PFSK-1 (cell line): ENCODE results near the gene KDM2B.

Source experiments
- FOXP2 ChIP-seq: optimal IDR thresholded peaks from 2 replicates; pipeline ENCODE3; 2011; ENCODE audit warnings: borderline replicate concordance, control low read depth, inconsistent platforms; ENCODE audit not compliant: insufficient read depth; ENCODE audit errors: extremely low read length, extremely low read depth
- POLR2AphosphoS5 ChIP-seq: IDR thresholded peaks from 2 replicates; pipeline ENCODE4 v1.6.1; 2012; ENCODE audit warnings: low read depth, mild to moderate bottlenecking, control low read depth, low read length, moderate library complexity
- REST ChIP-seq, 2 experiments: IDR thresholded peaks; 2 replicates each; pipeline versions ENCODE4 v1.6.1 to v1.8.0; 2011 to 2012; ENCODE audit warnings: low read depth in 2 of 2, low read length in 2 of 2, control low read depth in 1 of 2, inconsistent platforms in 1 of 2, mild to moderate bottlenecking in 1 of 2, moderate library complexity in 1 of 2; ENCODE audit not compliant: insufficient read depth in 1 of 2
- SIN3A ChIP-seq: IDR thresholded peaks from 2 replicates; pipeline ENCODE4 v1.6.1; 2012; ENCODE audit warnings: mild to moderate bottlenecking, low read length, moderate library complexity, borderline replicate concordance; ENCODE audit not compliant: insufficient read depth
- TAF1 ChIP-seq: IDR thresholded peaks from 2 replicates; pipeline ENCODE4 v1.6.1; 2012; ENCODE audit warnings: low read length, control low read depth, borderline replicate concordance; ENCODE audit not compliant: insufficient read depth

The KDM2B gene

GRCh38 chr12:121436706-121437105 lies 144.1 kb downstream of the KDM2B start:
- TF ChIP-seq TAF1 (no peak), SIN3A (no peak), POLR2AphosphoS5 (no peak), FOXP2 (no peak), REST (IDR thresholded peaks at IDR 0.05; ENCODE audit: insufficient read depth in 1 of 2, low read depth in 2 of 2, low read length in 2 of 2) (no peak)

GRCh38 chr12:121432740-121433480 lies 147.9 kb downstream of the KDM2B start:
- TF ChIP-seq POLR2AphosphoS5: no peak
- no peak for TF ChIP-seq REST (IDR thresholded peaks at IDR 0.05; ENCODE audit: insufficient read depth in 1 of 2, low read depth in 2 of 2, low read length in 2 of 2)
- TF ChIP-seq FOXP2: no peak
- TF ChIP-seq SIN3A: no peak
- no peak for TF ChIP-seq TAF1

- TF ChIP-seq SIN3A: no peak
- TF ChIP-seq FOXP2: no peak
- no peak for TF ChIP-seq REST (IDR thresholded peaks at IDR 0.05; ENCODE audit: insufficient read depth in 1 of 2, low read depth in 2 of 2, low read length in 2 of 2)
- TF ChIP-seq TAF1: no peak
- TF ChIP-seq POLR2AphosphoS5: no peak
Observed at GRCh38 chr12:121430833-121431415, 149.9 kb downstream of the KDM2B start.

- TF ChIP-seq REST (IDR thresholded peaks at IDR 0.05; ENCODE audit: insufficient read depth in 1 of 2, low read depth in 2 of 2, low read length in 2 of 2): no peak
- no peak for TF ChIP-seq POLR2AphosphoS5
- no peak for TF ChIP-seq SIN3A
- TF ChIP-seq FOXP2: no peak
- no peak for TF ChIP-seq TAF1
Observed at GRCh38 chr12:121428883-121429282, 151.9 kb downstream of the KDM2B start.
